Stimulated activated CD4-positive, alpha-beta T cell treated with anti-CD3 and anti-CD28 coated beads, TNF-alpha, amount 100 ng/mL, for 4 hours (primary cell): Measurements from ENCODE around the gene HLA-DOB.

Experiments used
- DNase-seq, 3 experiments: peaks; one replicate each; pipeline ENCODE4 v3.0.0-alpha.2; 2020; ENCODE audit warnings: low read depth in 3 of 3

The HLA-DOB gene

DNA sequence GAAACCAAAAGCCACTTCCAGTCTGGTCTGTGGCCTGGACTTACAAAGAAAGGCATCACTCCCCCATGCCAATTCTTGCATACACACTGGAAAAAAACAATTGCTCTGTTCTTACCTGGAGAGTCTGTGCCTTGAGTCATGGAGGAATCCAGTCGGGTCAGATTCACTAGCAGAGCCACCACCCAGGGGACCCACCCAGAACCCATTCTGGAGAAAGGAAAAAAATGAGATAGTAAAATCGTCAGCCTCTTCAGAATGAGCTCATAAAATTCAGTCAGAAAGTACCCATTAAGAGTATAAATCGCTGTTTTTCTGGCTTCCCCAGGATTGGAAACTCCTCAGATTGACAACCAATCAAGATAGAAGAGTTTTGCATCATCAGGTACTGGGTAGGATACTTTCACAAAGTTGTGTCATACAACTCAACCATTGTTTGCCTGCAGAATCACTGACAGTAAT is at the start of gene HLA-DOB:
Gene HLA-DOB (minus strand): TSS at position 257 of the 459 bp plus-strand sequence. CDS start 51 bp downstream, at position 206.
- no peak for DNase-seq

DNA sequence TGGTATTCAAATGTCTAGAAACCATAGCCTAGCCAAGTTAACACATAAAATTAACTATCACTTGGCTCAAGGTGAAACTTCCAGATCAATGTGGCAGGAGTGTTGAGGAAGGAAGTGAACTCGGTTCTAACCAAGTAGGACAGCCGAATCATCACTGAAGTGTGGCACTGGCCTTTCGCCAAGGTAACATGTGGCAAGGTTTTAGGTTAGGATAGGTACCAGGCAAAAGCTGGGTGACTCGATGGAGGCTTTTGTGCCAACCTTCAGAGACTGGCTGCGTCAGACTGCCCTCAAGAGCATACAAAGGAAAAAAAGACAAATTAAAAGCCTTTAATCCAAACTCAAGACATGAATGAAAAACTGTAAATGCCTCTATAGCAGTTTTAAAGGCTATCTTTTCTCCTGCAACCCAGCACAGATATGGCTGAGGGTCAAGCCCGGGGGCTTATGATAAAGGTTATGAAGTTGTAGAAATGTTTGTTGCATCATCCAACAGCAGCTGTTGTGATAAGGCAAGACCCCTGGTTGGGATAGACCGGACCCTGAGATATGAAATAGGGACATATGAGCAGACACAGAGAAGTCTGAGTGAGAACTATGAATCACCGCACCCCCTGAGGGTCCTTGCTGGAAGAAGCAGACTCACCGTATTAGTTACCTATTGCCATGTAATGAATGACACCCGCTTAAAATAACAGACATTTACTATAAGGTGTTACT is 49.1 kb upstream of the HLA-DOB start:
- no peak for DNase-seq

DNA sequence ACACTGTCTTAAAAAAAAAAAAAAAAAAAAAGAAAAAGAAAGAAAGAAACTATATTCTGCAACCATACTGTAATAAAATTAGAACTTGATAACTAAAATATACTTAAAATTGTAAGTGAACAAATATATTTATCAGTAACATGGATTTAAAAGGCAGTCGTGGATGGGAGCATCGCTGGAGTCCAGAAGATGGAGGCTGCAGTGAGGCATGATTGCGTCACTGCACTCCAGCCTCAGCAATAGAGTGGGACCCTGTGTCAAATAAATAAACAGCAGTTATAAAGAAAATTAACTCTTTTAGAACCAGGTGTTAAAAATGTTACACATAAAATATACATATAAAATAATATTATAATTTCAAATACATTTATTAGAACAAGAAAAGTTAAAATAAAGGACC is 45.9 kb upstream of the HLA-DOB start:
- DNase-seq: no peak

DNA sequence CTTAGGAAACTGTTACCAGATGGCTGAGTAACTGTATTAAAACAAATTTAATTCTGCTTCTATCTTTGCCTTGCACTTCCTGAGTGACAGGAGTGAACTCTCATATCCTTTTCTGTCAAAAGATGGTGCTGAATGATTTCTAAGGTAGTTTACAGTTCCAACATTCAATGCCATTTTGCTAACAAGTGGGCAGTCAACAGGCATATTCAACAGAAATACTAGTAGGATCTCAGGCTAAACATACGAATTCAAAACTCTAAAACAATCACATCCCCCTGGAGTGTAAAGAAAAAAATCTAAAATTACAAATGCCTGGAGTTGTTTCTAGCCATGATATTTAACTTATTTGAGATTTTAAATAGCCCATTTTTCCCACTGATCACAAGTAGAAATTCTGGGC is 43.9 kb upstream of the HLA-DOB start:
- no peak for DNase-seq

DNA sequence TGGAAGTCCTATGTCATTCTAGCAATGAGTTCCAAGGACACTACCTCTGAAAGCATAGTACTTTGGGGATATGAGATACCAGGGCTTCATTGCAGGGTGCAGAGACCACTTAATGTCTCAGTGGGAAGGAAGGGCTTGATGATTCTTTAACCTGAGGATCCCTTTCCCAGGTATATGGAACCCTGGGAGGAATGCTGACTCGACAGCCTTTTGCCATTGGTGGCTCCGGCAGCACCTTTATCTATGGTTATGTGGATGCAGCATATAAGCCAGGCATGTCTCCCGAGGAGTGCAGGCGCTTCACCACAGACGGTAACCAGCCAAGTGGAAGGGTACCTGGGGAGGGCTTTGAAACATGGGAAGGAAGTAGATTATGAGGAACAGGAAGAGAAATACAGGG is 41.4 kb upstream of the HLA-DOB start:
- no peak for DNase-seq

DNA sequence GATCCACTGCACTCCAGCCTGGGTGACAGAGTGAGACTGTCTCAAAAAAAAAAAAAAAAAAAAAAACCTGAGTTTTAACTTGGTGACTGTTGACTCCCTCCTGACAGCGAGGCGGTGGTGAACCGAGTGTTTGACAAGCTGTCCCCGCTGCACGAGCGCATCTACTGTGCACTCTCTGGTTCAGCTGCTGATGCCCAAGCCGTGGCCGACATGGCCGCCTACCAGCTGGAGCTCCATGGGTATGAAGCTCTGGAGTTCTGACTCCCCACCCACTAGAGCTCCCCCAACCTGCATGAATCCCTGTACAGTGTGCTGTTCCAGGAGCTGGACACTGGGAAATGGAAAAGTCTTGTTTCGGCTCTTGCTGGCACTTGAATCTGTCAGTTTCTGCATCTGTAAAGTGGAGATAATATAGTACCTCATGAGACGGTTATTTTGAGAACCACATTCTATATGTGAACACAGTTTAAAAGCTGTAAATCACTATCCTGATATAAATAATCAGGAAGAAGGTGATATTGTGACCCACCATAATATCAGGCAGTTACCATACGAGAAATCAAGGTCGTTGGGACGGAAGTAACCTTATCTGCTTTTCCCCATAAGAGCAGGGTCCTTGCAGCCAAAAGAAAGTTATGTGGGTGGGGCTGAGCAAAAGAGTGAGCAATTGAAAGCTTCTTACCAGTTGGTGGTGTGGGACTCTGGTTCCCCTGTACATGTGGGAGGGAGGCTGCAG is 40.5 kb upstream of the HLA-DOB start:
- DNase-seq: no peak

DNA sequence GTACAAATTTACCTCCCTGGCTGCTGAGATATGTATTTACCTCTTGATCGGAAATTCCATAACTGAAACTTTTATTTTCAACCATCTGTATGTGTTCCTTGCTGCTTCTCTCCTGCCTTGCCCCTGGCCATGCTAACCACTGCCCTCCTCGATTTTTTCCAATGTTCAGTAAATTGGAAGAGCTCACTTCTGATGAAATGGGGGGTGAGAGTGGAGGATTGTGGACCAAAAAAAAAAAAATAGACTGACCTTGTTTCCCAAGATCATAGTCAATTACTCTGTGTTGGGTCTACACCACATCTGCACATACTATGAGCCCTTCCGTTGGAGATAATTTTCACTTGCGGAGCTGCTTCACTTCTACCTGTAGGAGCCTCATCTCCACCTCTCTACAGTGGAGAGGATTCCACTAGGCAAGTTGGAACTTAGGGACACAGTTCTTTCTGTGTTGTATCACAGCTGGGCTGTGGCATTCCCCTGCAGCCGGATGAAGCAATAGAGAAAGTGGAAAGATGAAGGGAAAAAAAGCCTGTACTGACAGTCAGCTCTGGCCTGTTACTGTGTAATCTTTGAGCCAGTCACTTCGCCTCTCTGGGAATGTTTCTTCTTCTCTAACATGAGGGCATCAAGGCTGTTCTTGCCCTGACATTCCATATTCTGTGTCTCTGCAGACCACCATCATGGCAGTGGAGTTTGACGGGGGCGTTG is 38.8 kb upstream of the HLA-DOB start:
- DNase-seq: no peak

DNA sequence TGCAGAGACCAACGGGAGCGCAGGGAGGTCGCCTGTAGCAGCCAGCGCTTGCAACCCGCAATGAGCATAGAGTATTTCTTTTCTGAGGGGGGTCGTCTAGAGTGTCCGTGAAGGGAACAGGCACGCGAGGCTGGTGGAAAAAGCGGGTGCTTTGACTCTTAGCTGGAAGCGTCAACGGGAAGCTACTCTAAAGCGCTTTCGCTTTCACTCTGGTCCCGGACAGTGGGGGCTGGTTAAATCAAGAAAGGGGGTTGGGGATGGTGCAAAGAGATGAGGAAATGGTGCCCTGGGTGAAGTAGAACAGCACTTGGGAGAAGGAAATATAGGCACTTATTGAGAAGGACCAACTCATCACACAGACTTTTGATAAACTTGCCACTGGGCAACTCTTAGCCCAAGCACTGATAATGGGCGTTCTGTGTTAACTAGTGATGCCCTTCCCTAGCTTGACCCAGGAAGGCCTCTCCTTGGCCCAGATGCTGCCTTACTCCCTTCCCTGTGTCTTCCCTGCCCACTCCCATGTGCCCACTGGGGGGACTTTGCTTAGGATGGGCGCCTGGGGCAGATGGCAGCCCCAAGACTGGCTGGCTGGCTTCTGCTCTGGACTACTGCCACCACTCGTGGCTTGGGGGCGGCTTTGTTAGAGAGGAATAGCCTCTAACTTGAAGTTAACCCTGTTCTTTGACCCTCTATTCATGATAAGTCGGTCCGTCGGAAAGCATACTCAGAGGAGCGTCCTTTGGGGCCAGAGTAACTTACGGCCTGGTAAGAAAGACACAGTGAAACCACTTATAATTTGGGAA is 37.8 kb upstream of the HLA-DOB start:
- DNase-seq: peak in 2 of 3 experiments; percentile 53 to 58

DNA sequence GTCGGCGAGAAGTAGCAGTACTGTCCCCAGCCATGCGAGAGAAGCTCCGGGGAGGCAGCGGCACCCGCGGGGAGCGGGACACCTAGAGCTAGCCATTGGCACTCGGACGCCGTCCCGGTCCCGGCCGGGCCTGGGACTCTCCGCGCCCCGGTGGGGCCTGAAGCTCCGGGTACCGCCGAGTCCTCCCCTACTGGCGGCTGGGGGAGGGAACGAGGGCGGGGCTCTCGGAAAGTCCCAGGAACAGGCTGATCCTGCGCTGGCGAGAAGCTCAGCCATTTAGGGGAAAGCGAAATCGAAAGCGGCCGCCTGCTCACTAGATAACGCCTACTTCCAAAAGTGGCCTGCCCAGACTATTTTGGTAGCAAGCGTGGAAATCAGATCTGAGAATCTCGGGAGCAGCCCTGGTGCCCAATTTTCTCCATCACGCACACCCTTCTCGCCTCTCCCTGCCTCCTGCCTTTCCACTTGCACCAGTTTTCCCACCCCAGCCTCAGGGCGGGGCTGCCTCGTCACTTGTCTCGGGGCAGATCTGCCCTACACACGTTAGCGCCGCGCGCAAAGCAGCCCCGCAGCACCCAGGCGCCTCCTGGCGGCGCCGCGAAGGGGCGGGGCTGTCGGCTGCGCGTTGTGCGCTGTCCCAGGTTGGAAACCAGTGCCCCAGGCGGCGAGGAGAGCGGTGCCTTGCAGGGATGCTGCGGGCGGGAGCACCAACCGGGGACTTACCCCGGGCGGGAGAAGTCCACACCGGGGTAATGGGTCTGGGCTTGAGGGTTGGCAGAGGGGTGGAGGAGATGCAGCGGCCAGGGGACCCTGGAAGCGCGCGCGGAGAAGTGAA is 37.0 kb upstream of the HLA-DOB start, which contains the start of the genes PSMB9 and TAP1:
Gene PSMB9 (plus strand): TSS at position 652 of the 835 bp plus-strand sequence. CDS start 38 bp downstream, at position 690.
Gene TAP1 (minus strand): TSS at position 164 of the 835 bp plus-strand sequence. CDS start 68 bp downstream, at position 96.
- DNase-seq: peak; percentile 91 to 97 (median 94)

DNA sequence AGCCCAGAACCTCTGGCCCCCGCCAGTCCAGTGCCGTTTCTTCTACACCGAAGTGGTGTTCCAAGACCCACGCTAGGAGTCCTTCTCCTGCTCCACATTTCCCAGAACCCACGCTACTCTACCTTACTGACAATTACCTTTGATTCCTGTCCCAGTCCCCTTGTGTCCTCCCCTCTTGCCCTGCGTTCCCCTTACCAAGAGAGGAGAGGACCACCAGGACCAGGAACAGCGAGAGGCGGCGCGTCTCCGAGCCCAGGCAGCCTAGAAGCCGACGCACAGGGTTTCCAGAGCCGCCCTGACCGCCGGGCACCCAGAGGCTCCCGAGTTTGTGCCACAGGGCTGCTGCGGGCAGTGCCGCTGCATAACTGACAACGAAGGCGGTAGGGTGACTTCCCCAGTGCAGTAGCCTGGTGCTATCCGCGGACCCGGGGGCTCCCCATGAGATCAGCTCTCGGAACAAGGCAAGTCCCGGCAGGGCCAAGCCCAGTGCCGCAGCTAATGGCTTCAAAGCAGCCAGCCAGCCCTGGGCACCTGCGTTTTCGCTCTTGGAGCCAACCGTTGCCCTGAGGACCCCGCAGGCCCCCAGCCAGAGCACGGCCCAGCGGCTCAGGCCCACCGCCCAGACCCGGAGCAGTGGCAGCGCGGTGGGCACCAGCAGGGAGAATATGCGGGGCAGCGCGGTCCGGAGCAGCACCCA is 36.2 kb upstream of the HLA-DOB start:
- no peak for DNase-seq

DNA sequence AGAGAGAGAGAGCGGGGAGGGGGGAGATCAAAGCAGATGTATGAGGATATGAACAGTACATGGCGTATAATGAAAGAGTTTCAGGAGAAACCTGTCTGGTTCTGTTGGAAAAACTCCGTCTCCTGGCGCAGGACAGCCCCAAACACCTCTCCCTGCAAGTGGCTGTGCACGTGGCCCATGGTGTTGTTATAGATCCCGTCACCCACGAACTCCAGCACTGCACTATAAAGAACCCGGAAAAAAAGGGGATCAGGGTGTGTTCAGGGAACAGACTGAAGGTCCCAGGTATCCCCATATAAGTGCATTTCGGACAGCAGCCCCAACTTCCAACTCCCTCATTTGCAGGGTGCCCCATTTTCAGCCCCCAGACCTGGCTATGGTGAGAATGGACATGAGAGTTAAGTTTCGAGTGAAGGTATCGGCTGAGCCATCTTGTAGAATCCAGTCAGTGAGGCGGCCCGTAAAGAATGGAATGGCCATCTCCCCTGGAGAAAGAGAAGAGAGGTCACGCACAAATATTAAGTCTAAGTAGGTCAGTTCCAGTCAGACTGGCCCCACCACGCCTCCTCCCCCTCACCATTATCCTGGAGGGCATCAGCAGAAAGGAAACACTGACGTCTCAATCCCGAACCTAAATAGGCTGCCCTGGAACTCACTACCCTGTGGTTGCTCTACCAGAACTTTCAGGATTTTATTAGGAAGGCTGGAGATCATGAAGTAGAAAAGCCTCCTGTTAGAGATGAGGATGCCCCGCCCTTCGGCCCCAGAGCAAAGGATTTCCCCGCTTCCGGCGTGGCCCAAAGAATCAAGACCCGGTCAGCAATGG is 35.4 kb upstream of the HLA-DOB start:
- DNase-seq: no peak

DNA sequence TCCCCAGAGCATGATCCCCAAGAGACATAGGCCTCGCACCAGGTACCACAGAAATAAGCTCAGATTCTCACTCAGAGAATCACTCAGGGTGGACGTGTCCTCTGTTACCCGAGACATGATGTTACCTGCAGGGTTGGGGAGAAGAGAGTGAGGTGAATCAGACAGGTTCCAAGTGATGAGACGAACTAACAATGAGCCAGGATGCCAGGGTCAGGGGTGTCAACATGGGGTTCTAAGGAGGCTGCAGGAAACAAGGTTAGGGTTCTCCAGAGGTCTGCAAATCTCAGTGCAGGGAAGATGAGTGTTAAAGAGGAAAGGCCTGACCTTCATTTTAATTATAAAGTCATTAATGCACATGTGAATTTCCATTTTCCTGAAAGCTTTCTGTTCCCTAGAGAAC is 34.2 kb upstream of the HLA-DOB start:
- no peak for DNase-seq

DNA sequence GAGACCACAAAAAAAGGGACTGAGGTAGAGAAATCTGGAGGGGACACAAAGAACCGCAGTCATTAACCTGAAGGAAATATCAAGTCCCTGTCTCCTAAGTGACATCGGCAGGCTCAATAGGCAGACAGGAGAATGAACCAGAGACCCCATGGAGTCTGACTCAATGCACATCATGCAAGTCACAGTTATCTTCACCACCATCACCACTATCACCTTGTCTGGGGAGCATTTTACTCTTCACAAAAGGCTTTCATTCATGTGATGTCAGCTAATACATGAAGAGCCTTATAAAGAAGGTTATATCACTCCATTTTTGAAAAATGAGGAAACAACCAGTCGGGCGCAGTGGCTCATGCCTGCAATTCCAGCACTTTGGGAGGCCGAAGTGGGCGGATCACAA is 32.3 kb upstream of the HLA-DOB start:
- DNase-seq: no peak

DNA sequence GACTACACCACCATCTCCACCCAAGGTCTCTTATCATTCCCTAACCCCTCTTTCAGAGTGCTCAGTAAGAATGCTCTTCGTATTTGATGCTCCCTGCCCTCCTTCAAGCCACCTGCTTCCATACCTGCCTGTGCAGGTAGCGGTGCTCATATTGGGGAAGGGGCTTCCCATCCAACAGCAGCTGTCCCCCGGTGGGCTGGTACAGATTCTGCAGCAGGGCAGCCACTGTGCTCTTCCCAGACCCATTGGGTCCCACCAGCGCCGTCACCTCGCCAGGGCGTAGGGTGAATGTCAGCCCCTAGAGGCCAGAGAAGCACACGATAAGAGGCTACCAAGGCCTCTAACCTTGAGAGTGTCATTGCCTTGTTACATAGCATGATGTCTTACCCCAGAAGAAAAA is 31.0 kb upstream of the HLA-DOB start:
- DNase-seq: no peak

DNA sequence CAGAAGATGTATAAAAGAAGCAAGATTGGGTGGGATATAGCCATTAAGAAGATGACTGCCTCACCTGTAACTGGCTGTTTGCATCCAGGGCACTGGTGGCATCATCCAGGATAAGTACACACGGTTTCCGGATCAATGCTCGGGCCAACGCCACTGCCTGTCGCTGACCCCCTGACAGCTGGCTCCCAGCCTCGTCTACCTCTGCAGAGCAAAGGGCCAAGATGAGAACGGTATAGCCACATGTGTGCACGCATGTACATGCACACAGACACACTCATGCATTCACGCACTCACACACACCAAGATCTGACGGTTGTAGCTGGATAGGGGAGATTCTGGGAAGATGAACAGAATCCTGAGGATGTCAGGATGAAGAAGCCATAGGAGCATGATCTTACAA is 30.2 kb upstream of the HLA-DOB start:
- no peak for DNase-seq

DNA sequence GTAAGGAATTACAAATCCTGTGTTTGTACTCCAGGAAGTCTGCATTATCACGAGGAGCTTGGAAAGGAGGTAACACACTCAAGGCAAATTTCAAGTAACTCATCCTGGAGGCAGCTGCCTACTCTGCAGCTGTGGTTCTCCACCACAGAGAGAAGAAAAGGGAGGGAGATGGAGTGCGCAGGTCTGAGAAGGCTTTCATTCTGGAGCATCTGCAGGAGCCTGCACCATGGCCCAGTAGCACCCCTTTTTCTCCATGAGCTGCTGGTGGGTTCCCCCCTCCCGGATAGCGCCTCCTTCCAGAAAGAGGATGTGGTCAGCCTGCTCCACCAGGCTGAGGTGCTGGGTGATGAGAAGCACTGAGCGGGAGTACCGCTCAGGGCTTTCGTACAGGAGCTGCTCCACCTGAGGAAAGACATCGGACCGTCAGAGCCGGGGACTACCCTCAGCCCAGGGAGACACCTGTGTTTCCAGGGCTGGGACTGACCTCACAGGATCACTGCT is 28.6 kb upstream of the HLA-DOB start:
- no peak for DNase-seq

DNA sequence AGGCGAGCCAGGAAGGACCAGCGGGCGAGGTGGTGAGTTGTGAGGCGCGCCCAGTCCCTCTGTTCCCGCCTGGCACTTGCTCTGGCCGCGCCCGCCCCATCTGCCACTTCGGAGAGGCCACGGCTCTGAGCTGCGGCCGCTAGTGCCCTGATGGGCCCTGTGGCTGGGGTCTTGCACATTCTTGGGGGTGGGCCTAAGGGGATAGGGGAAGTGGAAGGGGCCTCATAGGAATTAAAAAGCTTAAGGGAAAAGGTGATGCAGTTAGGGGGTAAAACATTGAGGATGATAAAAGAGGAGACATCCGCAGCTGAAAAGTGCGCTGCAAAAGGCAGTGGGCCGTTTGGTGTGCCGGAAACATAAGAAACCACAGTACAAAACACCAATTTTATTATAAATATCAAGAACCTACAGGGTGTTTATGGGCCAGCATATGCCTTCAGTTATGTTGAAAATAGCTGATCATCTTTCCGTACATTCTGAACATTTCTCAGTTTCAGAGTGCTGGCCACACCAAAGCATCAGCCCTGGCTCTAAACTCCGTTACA is 28.1 kb upstream of the HLA-DOB start:
- no peak for DNase-seq
